DMS114 treated with DMSO at 0.1 percent for 48 hours (cell line): ENCODE measurements around the gene LRBA.
"Not testable (repeated sequence)": the region's sequence is repeated elsewhere in the genome, so short reads cannot be mapped to it uniquely, and the experiment has no call there.

Experiments used
- DNase-seq: peaks from one replicate; lab custom pipeline; 2025; ENCODE audit not compliant: unreplicated experiment; lab: John Stamatoyannopoulos, UW

Gene LRBA

DNA sequence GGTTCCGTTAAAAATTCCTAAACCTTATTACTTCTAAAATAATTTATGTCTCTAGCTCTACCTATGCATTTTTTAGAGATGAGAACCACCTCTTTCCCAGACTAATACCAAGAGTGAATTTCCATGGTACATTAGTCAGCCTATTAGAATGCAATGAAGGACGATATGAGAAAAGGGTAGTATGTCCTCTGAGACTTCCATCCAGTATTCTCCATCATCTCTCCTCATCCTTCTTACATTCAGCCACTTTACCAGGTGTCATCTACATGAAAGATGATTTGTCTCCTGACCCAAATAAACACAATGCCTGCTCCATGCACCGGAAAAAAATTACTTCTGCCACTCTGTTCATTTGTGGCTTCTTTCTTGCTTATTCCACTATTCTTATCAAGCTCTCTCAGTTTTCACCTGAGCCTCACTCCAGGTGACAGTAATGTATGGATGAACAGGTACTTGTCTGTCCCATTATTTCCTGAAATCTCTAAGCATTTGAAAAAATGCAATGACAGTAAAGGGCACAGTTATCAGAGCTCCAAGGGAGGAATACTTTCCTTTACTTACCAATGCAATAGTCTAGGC lies 335.2 kb downstream of the LRBA start:
- DNase-seq, result no peak

DNA sequence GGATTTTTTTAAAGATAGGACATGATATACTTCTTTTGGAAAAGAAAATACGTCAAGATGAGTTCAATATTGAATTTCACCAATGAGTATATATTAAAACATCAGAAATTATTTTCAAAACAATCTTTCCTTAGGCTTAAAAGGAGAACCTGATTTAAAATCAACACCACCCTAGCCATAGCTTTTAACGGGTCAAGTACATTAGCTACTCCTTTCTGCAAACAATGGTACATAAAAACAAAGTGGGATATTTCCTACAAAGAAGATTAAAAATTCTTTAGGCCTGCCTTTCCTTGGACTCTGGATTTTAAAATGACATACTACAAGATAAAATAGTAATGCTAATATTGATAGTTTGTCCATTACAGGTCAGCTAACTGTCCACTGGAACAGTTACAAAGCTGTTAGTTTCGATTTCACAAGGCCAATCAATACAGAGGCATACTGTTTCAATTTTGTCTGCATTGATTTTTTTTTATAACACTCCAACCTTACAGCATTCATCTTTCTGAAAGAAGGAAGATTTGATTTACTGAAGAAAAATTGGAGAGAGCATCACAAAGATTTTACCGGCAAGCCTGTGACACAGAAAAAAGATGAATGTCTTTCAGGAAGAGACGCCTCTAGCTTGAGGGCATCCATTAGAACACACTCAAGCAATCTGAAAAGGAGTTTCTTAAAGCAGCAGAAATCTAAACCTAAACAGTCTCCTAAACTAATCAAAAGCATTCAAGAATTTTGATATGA lies 335.9 kb downstream of the LRBA start:
- no peak for DNase-seq

DNA sequence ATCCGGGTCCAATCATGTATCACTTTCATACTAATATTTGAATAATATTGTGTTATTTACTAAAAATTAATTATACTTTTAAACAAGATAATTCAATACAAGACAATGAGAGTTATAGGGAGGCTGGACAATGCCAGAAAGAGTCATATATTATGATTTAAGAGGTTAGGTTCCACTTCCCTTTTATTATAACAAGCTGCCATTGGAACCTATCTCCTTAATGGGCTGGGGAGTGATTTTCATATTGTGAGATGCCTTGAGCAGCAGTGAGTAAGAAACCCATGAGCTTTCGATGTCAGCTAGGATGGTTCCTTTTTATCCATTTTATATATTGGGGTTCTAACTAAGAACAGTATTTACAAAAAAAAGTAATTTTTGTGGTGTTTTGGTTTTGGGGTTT lies 341.3 kb downstream of the LRBA start:
- DNase-seq, result no peak

DNA sequence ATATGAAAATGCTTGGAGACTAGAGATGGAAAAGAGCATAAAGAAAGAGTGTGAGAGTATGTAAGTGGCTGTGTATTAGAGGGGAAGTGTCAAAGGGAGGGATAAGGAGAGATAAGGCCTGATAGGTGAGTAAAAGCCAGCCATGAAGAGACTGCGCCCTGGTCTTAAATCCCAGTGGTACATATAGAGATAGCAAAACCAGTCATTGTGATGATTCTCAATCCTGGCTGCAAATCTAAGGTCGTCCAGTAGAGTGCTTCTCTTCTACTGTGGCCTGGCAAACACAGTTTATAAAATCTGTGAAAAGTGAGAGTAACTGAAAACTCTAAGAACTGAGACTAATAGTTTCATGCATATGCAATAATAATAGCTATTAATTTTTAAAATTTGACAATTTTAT lies 346.3 kb downstream of the LRBA start:
- DNase-seq, result no peak

DNA sequence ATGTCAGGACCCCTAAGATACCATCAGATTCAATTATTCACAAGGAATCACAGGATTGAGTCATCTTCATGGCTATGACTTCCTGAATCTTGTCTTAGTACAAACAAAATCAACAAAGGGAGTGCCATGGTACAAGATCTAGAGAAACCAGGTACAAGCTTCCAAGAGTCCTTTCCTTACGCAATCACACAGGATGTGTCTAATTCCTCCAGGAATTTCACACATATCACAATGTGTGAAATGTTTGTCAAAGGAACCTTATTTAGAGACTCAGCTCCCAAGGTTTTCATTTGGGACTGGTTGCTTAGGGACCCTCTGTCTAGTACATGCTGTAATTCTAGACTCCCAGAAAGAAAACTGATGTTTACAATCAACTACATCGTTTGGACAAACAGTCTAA lies 350.1 kb downstream of the LRBA start:
- DNase-seq, result no peak

- DNase-seq, result no peak
These were observed 352.4 kb downstream of the LRBA start for GRCh38 chr4:150662686-150663085.

DNA sequence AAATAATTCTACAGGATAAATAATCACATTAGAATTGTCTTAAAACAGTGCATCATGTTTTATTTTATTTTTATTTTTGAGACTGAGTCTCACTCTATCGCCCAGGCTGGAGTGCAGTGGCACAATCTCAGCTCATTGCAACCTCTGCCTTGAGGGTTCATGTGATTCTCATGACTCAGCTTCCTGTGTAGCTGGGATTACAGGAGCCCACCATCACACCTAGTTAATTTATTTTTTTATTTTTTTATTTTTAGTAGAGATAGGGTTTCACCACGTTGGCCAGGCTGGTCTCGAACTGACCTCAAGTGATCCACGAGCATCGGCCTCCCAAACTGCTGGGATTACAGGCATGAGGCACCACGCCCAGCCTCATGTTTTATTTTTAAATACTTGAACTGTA lies 353.5 kb downstream of the LRBA start:
- not testable (repeated sequence) for DNase-seq

GRCh38 chr4:150658258-150658657 lies 356.8 kb downstream of the LRBA start:
- DNase-seq, result not testable (repeated sequence)

- DNase-seq, result no peak
These were observed 358.2 kb downstream of the LRBA start for GRCh38 chr4:150656891-150657290.

GRCh38 chr4:150650751-150651150 lies 364.3 kb downstream of the LRBA start:
- no peak for DNase-seq

DNA sequence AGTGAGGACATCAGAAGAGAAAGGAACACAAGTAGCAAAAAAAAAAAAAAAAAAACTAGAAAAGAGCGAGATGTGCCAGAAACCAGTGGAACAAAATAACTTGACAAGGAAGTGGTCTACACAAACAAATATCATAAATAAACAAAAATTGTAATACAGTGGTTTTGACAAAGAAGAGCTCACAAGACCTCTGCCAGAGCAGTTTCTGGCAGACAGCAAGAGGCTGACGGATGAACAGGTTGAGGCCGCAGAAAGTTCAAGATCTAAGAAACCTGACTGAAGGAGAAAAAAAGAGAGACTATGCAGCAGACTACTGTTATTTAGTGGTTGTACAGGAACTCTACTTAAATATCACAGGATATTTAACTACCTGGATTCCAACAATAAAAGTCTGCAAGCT lies 367.0 kb downstream of the LRBA start:
- no peak for DNase-seq

DNA sequence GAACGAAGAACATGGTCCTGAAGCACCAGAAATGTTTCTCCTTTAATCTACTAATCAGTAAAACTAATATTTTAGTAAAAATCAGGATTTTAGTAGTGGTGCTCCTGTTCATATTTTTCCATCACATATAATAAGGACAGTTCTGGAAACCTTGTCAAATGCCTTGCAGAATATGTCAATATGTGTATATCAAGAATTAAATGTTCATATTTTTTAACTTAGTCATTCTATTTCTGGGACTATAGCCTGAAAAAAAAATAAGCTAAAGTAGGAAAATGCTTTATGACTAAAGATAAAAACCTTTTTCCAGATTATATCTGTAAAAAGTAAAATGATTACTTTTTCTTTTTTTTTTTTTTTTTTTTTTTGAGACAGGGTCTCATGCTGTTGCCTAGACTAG lies 368.1 kb downstream of the LRBA start:
- DNase-seq, result no peak

- DNase-seq, result no peak
These were observed 373.5 kb downstream of the LRBA start for GRCh38 chr4:150641612-150642011.

DNA sequence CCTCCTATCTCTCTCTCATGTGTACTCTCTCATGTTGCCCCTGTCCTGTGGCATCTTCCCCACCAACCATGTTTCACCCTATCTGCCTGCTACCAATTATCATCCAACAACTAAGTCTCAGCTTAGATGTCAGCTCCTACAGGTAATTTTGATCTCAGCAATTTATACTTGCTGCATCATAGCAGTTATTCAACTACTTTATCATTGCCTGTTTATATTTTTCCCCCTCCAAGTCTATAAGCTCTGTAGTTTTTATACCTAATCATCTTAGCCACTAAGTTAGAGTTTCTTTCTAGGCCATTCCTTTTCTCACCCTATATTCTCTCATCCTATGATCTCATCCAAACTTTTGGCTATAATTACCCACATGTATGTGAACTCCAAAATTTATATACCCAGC lies 382.4 kb downstream of the LRBA start:
- DNase-seq, result no peak

GRCh38 chr4:150628073-150628472 lies 387.0 kb downstream of the LRBA start:
- DNase-seq, result no peak

DNA sequence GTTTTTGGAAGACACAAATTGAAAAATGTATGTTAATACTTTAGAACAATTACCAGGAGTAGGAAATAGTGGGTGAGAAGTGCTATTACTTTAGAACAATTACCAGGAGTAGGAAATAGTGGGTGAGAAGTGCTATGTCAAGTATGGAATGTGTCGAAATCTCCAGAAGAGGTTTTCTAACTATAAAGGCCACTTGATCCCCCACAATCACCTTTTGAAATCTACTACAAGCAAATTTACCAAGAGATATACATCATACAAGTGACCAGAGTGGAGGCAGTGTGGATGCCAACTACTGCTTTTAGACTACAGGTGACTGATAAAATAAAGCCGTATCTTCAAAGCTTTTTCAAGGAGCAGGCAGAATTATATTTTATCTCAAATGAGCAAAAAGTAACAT lies 390.1 kb downstream of the LRBA start:
- DNase-seq, result no peak

DNA sequence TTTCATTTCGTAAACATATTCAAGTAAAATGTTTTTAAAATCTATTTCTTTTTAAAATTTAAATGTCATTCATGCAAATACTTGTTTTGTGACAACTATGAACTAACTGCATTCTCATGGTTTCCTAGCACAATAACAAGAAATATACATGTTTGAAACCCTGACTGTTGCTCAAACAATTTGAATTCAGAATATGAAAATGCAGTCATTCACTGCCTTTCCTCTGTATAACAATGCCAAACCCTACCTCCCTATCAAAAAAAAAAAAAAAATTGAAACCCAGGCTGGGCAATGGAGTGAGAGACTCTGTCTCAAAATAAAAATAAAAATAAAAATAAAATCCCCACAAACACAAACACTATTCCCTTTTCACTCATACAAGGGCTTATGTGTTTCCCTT lies 391.0 kb downstream of the LRBA start:
- no peak for DNase-seq

- DNase-seq, result no peak
These were observed 396.0 kb downstream of the LRBA start for GRCh38 chr4:150619042-150619441.

DNA sequence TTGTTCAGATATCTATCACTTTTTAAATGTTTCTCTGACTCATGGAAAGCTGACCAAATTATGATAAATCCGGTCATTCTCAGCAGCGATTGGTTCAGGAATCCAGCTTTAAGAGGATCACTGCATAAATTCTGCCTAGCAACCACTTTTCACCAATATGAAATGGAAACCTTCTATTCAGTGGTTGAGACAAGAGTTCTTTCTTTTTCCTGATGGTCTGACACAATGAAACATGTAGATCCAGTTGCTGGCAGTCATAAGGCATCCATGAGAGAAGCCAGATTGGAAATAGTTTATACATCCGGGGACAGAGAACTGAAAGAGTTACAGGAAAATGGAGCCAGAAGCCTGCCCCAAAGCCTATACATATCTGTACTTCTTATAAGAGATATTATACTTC lies 406.0 kb downstream of the LRBA start:
- DNase-seq, result no peak

DNA sequence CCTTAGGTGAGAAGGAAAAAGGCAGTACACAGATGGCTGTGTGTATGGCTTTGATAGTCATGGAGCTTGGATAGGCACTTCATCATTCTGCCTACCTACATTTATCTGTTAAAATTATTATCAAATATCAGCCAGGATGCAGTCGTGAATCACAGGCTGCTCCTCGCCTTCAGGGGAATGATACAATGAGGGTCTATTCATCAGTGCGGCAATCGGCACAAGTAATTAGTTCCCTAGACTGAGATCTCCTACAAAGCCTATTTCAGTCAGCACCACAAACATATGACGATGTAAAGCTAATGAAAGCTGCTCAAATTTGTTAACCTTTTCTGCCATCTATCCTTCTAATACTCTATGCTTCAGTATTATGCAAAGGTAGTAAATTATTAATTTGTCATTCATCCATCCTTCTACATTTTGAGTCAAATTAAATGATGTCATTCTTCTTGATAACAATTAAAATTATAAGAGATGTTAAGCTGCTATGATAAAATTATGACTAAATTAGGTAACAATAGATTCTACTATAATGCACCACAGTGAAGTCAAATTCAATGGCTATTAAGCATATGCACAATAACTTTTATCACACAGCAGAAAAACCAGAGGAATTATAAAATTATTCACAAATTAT lies 414.2 kb downstream of the LRBA start:
- DNase-seq, result no peak

DNA sequence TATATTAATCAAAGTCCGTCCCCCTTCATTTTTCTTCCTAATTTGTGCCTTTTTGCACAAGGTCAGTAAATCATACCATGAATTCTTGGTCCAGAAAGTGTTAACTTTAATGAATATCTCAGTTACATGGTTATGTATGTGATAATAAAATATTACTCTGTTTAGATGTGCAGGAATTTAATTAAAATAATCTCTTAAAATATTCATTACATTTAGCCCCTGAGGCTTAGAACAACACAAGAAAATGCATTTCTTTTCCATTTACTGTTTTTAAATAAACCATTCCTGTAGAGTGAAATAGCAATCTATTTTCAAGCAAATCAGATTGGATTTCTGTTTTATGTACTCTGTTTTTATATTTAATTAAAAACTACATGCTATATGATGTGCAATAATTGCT lies 415.5 kb downstream of the LRBA start:
- DNase-seq, result no peak

DNA sequence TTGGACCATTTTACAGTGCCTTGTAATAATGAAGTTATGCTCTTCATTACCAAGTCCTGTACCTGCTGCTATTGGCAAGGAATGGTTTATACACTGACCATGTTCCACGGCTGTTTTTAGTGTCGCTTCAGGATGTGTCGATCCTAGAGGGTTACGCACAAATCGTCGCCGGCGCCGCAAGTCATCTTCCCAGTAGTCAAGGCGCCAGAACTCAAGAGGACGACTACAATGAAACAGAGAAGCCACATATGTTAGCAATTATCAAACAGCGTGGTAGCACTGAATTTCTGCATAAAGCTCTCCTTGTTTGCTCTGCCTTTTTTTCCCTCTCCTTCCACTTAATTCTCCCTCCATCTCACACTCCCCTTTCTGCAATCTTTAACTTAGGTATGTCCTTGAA lies 416.2 kb downstream of the LRBA start:
- no peak for DNase-seq

DNA sequence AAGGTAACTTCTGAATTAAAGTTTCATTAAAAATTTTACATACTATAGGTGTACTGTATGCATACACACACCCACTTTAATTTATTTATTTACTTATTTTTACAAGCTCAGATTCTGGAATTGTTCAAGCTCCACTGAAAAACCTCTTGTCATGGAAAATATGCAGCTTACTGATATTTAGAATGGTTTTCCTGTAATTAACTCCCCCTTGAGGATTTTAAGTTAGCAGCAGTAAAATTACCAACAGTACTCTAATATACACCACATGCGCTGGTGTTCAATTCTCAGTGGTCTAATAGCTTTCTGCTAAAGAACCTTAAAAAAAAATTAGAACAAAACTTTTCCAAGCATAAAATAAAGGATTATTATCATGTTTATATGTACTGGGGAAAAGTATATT lies 421.1 kb downstream of the LRBA start:
- peak; percentile 12 for DNase-seq
